ENCODE measurements around the gene TOGARAM2.

TOGARAM2 gene

GRCh38 chr2:29023188-29023587, 42.1 kb downstream of the TOGARAM2 start:
- DNase-seq (ENCODE audit: low spot score), result no peak

GRCh38 chr2:29024882-29025430, 43.9 kb downstream of the TOGARAM2 start:
- DNase-seq (ENCODE audit: low spot score), result no peak

DNA sequence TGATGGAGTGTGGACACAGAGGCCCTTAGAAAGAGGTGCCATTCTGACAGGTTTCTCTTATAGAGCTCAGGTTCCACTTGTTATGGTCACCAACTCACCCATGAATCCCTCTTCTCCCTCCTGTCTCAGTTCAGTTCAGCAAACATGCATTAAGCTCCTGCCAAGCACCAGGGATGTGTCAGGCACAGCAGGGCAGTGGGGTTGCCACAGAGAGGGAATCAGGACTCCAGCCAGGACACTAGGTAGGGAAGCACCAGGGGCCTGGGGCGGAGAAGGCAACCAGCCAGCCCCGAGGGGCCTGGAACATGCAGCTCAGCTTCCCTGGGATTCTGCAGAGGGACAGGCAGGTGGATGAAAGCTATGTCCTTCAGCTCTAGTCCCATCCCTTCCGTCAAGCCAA, 44.6 kb downstream of the TOGARAM2 start:
- DNase-seq (ENCODE audit: low spot score), result no peak

- no peak for DNase-seq (ENCODE audit: low spot score)
Observed at GRCh38 chr2:29031046-29031445, 49.9 kb downstream of the TOGARAM2 start.

- DNase-seq (ENCODE audit: low spot score), result no peak
Observed at GRCh38 chr2:29032189-29032588, 51.1 kb downstream of the TOGARAM2 start.

GRCh38 chr2:29033172-29033571, 52.1 kb downstream of the TOGARAM2 start:
- no peak for DNase-seq (ENCODE audit: low spot score)

DNA sequence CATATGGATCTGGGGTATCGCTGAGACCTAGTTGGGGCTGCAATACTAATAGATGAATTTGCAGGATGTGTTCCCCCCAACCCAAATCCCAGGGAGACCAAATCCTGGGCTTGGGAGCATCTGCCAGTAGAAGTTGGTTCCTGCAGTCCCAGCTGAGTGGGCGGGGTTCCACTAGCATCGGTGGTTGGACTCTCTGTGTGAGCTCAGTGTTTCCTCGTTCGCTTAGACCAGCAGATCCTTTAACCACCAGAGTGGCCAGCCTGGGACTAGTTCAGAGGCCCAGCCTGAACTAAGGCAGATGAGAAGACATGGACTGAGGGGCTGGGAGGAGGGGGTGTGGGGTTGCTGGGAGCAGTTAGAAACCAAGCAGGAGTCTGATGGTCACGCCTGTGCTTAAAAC, 52.6 kb downstream of the TOGARAM2 start:
- DNase-seq (ENCODE audit: low spot score), result no peak

DNA sequence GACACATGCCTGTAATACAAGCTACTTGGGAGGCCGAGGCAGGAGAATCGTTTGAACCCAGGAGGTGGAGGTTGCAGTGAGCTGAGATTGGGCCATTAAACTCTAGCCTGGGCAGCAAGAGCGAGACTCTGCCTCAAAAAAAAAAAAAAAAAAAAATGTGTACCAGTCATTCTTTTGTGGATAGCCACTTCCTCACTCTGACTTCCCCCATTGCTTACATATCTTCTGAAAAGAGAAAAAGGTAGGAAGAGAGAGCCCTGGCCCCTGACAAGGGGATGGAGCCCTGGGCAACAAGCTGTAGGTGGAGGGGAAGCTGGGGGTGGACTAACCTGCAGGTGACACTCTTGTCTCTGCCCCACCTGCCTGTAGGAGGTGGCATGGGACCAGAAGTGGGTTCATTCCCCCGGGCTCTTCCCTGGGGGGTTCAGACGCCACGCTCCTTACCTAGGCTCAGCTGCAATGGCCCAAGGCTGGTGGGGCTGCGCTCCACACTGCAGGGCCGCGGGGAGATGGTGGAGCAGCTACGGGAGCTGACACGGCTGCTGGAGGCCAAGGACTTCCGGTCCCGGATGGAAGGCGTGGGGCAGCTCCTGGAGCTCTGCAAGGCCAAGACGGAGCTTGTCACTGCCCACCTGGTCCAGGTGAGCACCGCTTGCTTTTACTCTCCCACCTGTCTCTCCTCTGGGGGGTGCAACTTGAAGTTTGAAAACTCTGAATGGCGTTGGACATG, 54.1 kb downstream of the TOGARAM2 start:
- no peak for DNase-seq (ENCODE audit: low spot score)

- no peak for DNase-seq (ENCODE audit: low spot score)
Observed at GRCh38 chr2:29039718-29040480, 58.8 kb downstream of the TOGARAM2 start.

DNA sequence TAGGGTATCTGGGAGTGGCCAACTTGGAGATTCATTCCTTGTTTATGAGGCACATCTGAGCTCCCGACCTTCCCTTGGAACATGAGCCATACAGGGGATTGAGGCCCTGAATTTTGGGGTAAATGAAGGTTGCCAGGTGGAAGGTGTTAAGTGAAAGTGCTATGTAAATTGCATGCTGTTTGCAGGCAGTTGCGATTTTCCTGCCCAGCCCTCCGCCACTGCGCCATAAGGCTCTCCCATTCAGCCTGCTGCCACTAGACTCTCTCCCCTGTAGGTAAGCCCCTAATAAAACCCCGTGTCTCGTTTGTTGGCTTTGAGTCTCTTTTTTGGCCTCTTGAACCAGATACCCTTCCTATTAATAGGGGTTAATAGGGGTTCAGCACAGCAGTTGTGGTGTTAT, 59.5 kb downstream of the TOGARAM2 start:
- DNase-seq (ENCODE audit: low spot score), result no peak

DNA sequence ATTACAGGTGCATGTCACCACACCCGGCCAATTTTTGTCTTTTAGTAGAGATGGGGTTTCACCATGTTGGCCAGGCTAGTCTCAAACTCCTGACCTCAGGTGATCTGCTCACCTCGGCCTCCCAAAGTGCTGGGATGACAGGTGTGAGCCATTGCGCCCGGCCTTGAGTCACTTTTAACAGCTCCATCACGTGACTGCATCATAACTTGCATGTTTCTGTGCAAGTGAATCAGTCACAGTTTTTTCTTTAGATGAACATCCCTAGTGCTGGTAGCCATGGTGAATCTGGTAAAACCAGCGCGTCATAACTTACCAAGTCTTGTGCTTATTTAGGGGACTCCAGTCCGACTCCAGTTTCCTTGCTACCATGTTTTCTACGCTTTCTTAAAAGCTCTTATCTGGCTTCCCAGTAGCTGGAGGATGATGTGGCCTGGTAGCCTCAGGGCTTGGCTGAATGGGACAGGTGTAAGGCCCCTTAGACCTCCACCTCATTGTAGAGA, 60.1 kb downstream of the TOGARAM2 start:
- DNase-seq (ENCODE audit: low spot score), result no peak

- DNase-seq (ENCODE audit: low spot score), result no peak
Observed at GRCh38 chr2:29042561-29043075, 61.5 kb downstream of the TOGARAM2 start.

DNA sequence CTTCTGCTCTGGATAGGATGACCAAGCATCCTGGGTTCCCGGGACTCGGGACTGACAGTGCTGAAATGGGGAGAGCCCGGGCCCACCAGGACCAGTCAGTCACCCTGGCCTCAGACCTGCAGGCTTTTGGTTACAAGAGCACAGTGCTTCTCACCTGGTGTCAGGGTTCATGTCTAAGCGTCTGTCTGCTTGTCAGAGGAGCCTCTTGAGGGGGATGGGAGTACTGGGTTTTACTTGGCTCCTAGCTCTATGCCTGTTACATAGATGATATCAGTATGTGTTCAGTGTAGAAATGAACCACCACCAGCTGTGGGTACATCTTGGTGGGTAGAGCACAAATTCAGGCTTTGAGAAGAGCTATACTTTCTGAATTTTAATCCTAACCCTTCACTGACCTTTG, 63.4 kb downstream of the TOGARAM2 start:
- DNase-seq (ENCODE audit: low spot score), result no peak

GRCh38 chr2:29046321-29046720, 65.2 kb downstream of the TOGARAM2 start:
- no peak for DNase-seq (ENCODE audit: low spot score)

- no peak for DNase-seq (ENCODE audit: low spot score)
Observed at GRCh38 chr2:29047083-29047845, 66.2 kb downstream of the TOGARAM2 start.

GRCh38 chr2:29050591-29050990, 69.5 kb downstream of the TOGARAM2 start:
- DNase-seq (ENCODE audit: low spot score), result no peak

- DNase-seq (ENCODE audit: low spot score), result no peak
Observed at GRCh38 chr2:29051730-29052129, 70.6 kb downstream of the TOGARAM2 start.

- no peak for DNase-seq (ENCODE audit: low spot score)
Observed at GRCh38 chr2:29052807-29053206, 71.7 kb downstream of the TOGARAM2 start.

- no peak for DNase-seq (ENCODE audit: low spot score)
Observed at GRCh38 chr2:29053223-29053622, 72.1 kb downstream of the TOGARAM2 start.

DNA sequence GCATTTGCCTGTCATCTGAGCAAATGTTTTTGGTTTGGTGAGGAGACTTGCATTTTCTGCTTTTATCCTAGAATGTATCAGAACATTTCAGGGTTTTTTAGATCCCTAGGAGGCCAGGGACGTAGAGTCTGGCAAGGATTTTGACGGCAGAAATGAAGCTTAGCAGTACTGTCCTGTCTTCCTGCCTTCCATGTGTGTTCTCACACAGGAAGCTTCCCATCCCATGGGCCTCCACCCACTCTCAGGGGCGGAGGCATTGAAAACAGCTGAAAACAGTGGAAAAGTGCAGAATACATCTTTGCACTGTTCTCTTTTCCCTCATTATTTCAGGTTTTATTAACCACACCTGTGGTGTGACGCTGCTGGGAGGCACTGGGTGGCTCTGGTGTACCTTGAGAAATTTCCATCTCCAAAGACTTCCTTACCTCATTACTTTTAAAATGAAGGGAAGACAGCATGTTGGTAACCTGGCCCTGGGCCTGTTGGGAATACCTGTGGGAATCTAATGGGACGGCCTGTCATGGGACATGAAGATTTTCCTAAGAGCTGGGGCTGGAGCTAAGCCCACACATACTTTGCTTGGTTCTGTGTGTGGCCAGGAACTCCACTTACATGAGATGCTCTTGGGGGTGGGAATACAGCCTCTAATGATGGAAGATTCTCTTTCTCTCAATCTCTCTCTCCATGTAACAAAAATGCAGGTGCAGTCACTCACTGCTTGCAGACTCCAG, 72.7 kb downstream of the TOGARAM2 start:
- DNase-seq (ENCODE audit: low spot score), result no peak

GRCh38 chr2:29054430-29054829, 73.3 kb downstream of the TOGARAM2 start:
- no peak for DNase-seq (ENCODE audit: low spot score)
